A673 (cell line): ENCODE measurements around the gene IL17REL. TPM values are rescaled to one million over a fixed set of nuclear protein-coding genes. Genes with fewer than 3 reads are reported as not detected.
A peak's percentile ranks its signal among the peaks of the same experiment; 100 is the strongest.

Experiments
- BruUV-seq: library from RNA; stranded (reverse); fragments of 400-500 nt; replicated peaks from 2 replicates; lab custom pipeline; 2021; lab: Mats Ljungman, UMichigan
- CTCF ChIA-PET: fragments of 300-600 bp; sonication (Branson Sonifier 250); formaldehyde crosslinking; loops from one replicate; lab custom pipeline; 2022; ENCODE audit warnings: antibody characterized with exemption; lab: Charles Lee
- POLR2A ChIA-PET: fragments of 300-600 bp; sonication (Branson Sonifier 250); formaldehyde crosslinking; loops from one replicate; lab custom pipeline; 2022; ENCODE audit warnings: antibody characterized with exemption; ENCODE audit not compliant: low non-redundant PET; lab: Charles Lee
- DNase-seq: peaks from one replicate; pipeline ENCODE4 v3.0.0-alpha.2; 2015; ENCODE audit warnings: low spot score
- H3K27ac ChIP-seq: fragments of 200-600 bp; sonication (generic); 2 replicates; pipeline ENCODE4 v1.5.1; 2016; ENCODE audit warnings: mixed run types, low read depth, mild to moderate bottlenecking, mixed read lengths, antibody characterized with exemption, low read length; ENCODE audit not compliant: poor library complexity, severe bottlenecking
- H3K27me3 ChIP-seq: fragments of 200-600 bp; sonication (generic); replicated peaks from 2 replicates; pipeline ENCODE4 v1.6.1; 2017; ENCODE audit warnings: mixed run types, low read depth, mild to moderate bottlenecking, mixed read lengths, antibody characterized with exemption, low read length; ENCODE audit not compliant: insufficient read depth, poor library complexity
- H3K36me3 ChIP-seq: fragments of 200-600 bp; sonication (generic); 2 replicates; pipeline ENCODE4 v1.6.1; 2016; ENCODE audit warnings: mixed run types, mild to moderate bottlenecking, mixed read lengths, antibody characterized with exemption, low read length; ENCODE audit not compliant: insufficient read depth, poor library complexity, severe bottlenecking
- H3K4me1 ChIP-seq: fragments of 200-600 bp; sonication (generic); 2 replicates; pipeline ENCODE4 v1.6.1; 2017; ENCODE audit warnings: mixed run types, mild to moderate bottlenecking, mixed read lengths, antibody characterized with exemption, low read length; ENCODE audit not compliant: insufficient read depth, poor library complexity, severe bottlenecking
- H3K4me3 ChIP-seq: fragments of 200-600 bp; sonication (generic); 2 replicates; pipeline ENCODE4 v1.5.1; 2016; ENCODE audit warnings: low read depth, mixed run types, mild to moderate bottlenecking, mixed read lengths, low read length; ENCODE audit not compliant: poor library complexity, severe bottlenecking
- H3K9me3 ChIP-seq: fragments of 200-600 bp; sonication (generic); 2 replicates; pipeline ENCODE4 v1.6.1; 2016; ENCODE audit warnings: mixed run types, low read depth, mild to moderate bottlenecking, mixed read lengths, antibody characterized with exemption, low read length; ENCODE audit not compliant: poor library complexity, severe bottlenecking
- EZH2 ChIP-seq: fragments of 200-600 bp; sonication (generic); IDR thresholded peaks from 2 replicates; pipeline ENCODE4 v1.6.1; 2017; ENCODE audit warnings: borderline replicate concordance, low read depth, mild to moderate bottlenecking, mixed read lengths, antibody characterized with exemption, low read length; ENCODE audit not compliant: poor library complexity, severe bottlenecking
- intact Hi-C: fragments of 100-400 bp; cut with micrococcal nuclease; formaldehyde crosslinking; loops from one replicate; pipeline ENCODE4 v1.10.0; 2022; ENCODE audit not compliant: unreplicated experiment
- total RNA-seq: library from RNA; stranded (reverse); gene quantifications from 2 replicates; pipeline ENCODE4 v1.2.3, GENCODE V29; 2021
- TF ChIP-seq, protein P1 (sequence below): fragments of 300-800, 200-600 bp; sonication (generic); conservative IDR thresholded peaks from 2 replicates; pipeline ENCODE4 v1.5.1; 2017; ENCODE audit warnings: low read depth, mild to moderate bottlenecking, antibody characterized with exemption, low read length, moderate library complexity, mixed read lengths

The IL17REL gene
- total RNA-seq, 1 experiment from 2014 or later: not detected

DNA sequence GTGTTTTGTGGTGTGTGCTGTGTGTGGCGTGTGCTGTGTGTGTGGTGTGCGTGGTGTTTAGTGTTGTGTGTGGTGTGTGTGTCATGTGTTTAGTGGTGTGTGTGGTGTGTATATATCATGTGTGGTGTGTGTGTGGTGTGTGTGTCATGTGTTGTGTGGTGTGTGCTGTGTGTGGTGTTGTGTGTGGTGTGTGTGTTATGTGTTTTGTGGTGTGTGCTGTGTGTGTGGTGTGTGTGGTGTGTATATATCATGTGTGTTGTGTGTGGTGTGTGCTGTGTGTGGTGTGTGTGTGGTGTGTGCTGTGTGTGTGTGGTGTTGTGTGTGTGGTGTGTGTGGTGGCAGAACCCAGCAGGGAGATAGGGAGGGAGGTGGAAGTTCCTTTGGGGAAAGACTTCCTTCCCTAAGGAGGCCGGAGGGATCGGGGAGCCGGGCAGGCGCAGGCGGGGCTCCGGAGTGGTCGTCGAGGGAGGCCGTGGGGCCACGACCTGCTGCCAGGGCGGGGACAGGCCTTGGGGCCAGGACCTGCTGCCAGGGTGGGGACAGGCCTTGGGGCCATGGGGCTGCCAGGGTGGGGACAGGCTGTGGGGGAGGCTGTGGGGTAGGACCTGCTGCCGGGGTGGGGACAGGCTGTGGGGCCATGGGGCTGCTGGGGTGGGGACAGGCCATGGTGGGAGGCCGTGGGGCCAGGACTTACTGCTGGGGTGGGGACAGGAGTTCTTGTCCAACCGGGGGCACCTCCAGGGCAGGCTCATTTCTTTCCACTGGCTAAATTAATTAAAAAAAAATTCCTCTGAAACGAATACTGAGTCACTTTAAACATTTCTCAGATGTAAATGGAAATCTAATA is 36.8 kb downstream of the IL17REL start:
- DNase-seq: no peak
- H3K4me1 ChIP-seq: peaks cover 9% of the 10 kb centered on the region
- H3K36me3 ChIP-seq: no peaks in the 10 kb centered on the region
- H3K27ac ChIP-seq: no peak overlapping the region
- POLR2A ChIA-PET: no interaction called here
- no peak overlapping the region for H3K4me3 ChIP-seq
- H3K27me3 ChIP-seq: no peaks in the 10 kb centered on the region
- intact Hi-C loops: loop anchor here (5.0 kb wide), 1 partner anchor 43 kb away; no protein-coding TSS in a partner anchor
- TF ChIP-seq, protein P1, sequence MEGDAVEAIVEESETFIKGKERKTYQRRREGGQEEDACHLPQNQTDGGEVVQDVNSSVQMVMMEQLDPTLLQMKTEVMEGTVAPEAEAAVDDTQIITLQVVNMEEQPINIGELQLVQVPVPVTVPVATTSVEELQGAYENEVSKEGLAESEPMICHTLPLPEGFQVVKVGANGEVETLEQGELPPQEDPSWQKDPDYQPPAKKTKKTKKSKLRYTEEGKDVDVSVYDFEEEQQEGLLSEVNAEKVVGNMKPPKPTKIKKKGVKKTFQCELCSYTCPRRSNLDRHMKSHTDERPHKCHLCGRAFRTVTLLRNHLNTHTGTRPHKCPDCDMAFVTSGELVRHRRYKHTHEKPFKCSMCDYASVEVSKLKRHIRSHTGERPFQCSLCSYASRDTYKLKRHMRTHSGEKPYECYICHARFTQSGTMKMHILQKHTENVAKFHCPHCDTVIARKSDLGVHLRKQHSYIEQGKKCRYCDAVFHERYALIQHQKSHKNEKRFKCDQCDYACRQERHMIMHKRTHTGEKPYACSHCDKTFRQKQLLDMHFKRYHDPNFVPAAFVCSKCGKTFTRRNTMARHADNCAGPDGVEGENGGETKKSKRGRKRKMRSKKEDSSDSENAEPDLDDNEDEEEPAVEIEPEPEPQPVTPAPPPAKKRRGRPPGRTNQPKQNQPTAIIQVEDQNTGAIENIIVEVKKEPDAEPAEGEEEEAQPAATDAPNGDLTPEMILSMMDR: no peak
- TF ChIP-seq EZH2: no peak
- H3K9me3 ChIP-seq: peaks cover 8% of the 10 kb centered on the region
- BruUV-seq: no TSS peak
- CTCF ChIA-PET: no interaction called here

DNA sequence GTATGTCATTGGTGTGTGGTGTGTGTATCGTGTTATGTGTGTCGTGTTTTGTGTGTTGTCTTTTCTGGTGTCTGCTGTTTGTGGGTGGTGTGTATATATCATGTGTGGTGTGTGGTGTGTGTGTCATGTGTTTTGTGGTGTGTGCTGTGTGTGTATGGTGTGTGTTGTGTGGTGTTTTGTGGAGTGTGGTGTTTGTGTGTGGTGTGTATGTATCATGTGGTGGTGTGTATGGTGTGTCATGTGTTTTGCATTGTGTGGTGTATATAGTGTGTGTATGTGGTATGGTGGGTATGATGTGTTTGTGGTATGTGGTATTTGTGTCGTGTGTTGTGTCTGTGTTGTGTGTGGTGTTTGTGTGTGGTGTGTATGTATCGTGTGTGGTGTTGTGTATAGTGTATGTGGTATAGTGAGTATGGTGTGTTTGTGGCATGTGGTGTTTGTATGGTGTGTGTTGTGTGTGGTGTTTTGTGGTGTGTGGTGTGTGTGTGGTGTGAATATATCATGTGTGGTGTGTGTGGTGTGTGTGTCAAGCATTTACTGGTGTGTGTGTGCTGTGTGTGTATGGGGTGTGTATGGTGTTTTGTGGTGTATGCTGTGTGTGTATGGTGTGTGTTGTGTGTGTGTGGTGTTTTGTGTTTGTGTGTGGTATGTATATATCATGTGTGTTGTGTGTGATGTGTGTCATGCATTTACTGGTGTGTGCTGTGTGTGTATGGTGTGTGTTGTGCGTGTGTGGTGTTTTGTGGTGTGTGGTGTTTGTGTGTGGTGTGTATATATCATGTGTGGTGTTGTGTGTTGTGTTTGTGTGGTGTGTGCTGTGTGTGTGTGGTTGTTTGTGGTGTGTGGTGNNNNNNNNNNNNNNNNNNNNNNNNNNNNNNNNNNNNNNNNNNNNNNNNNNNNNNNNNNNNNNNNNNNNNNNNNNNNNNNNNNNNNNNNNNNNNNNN is 39.3 kb downstream of the IL17REL start:
- no peak for TF ChIP-seq EZH2
- TF ChIP-seq, protein P1: no peak
- ChIA-PET POLR2A (no interaction called here), CTCF (no interaction called here)
- TSS peak; percentile 54 for BruUV-seq
- Histone ChIP-seq H3K9me3 (no peaks in the 10 kb centered on the region), H3K36me3 (no peaks in the 10 kb centered on the region), H3K4me1 (peaks cover 14% of the 10 kb centered on the region), H3K4me3 (peak overlapping the region; percentile 56), H3K27me3 (no peaks in the 10 kb centered on the region), H3K27ac (no peak overlapping the region)
- intact Hi-C loops: no loop called here
- DNase-seq: no peak

DNA sequence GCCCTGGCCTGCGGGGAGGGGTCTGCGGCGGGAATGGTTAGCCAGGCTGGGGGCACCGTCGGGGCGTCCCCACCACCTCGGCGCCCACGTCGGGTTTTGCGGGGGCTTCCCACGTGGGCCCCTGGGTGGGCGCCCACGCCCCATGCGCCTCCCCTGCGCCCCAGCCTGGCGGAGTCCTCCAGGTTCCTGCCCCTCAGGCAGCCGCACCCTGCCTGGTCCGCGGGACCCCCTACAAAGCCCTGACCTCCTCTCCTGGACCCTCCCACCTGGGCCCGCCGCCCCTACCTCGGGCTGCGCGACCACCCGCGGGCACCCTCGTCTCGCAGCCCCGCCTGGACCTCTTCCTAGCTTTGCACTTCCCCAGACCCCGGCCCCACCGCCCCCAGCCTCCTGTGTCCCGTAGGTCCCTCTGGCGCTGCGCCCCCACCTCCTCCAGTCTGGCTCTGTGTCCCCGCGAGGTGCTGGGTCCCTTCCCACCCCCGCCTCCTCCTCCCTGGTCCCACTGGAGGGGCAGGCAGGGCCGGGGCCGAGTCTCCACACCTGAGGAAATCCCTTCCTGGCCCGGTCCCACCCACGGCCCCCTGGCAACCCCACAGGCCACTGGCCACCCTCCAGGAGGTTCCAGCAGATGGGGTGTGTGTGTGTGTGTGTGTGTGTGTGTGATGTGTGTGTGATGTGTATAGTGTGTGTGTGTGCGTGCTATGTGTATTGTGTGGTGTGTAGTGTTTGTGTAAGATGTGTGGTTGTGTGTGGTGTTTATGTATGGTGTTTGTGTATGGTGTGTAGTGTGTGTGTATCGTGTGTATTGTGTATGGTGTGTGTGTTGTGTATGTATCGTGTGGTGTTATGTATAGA is 40.2 kb downstream of the IL17REL start:
- no peaks in the 10 kb centered on the region for H3K36me3 ChIP-seq
- no peaks in the 10 kb centered on the region for H3K27me3 ChIP-seq
- H3K9me3 ChIP-seq: no peaks in the 10 kb centered on the region
- CTCF ChIA-PET: interaction anchor here (0.6 kb wide), 1 partner anchor 37 kb away, joined by 3 read pairs; no protein-coding TSS in a partner anchor
- TF ChIP-seq, protein P1: no peak
- TF ChIP-seq EZH2: no peak
- DNase-seq: no peak
- BruUV-seq: no TSS peak
- peaks cover 14% of the 10 kb centered on the region for H3K4me1 ChIP-seq
- intact Hi-C loops: no loop called here
- H3K4me3 ChIP-seq: peak overlapping the region; percentile 56
- POLR2A ChIA-PET: no interaction called here
- H3K27ac ChIP-seq: no peak overlapping the region
